Fibroblast of peridontal ligament (primary cell): ENCODE results near the gene FFAR3.

Experiments
- DNase-seq: peaks from one replicate; pipeline ENCODE4 v3.0.0-alpha.2; 2010; ENCODE audit errors: extremely low read depth

The FFAR3 gene

DNA sequence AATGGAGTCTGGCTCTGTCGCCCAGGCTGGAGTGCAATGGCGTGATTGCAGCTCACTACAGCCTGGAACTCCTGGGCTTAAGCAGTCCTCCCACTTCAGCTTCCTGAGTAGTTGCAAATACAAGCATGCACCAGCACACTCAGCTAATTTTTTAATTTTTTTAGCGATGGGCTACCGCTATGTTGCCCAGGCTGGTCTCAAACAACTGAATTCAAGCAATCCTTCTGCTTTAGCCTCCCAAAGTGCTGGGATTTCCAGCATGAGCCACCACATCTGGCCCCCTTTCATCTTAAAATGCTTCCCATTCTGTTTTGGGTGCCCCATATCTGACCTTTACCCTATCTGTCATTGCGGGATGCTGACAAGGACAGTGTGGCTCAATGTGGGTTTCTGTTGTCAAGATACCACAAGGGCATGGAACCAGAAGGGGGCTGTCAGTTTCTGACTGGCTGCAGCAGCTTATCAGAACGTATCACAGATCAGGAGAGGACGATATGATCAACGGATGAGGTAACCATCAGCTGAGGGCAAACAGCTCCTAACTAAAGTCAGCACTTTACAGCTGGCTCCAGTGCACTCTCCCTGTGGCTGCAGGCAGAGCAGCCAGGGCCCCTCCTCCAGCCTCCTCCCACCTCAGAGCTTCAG lies 45.0 kb downstream of the FFAR3 start:
- DNase-seq: no peak

DNA sequence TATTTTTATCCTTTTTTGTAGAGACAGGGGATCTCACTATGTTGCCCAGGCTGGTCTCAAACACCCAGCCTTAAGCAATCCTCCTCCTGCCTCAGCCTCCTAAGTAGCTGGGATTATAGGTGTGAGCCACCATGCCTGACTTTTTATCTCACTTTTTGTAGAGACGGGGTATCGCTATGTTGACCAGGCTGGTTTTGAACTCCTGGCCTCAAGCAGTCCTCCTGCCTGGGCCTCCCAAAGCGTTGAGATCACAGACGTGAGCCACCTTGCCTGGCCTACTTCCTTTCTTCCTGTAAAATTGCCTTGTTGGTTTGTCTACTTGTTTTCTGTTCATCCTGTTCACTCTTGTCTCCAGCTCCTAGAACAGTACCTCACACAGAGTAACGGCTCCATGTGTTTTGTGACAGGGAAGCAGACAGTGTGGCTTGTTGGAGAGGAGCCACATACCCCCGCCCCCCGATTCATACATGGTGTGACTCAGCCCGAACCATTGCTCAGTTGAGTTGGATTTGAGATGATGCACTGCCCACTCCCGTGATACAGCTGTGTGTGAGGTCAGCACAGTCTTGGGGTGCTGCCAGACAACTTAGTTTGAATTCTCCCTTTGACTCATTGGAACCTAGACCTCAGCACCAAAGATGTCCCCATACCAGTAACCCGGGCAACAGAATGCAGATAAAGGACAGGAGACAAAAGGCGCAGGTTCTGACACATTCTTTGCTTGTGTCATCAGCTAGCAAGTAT lies 46.8 kb downstream of the FFAR3 start:
- DNase-seq: peak; percentile 74

DNA sequence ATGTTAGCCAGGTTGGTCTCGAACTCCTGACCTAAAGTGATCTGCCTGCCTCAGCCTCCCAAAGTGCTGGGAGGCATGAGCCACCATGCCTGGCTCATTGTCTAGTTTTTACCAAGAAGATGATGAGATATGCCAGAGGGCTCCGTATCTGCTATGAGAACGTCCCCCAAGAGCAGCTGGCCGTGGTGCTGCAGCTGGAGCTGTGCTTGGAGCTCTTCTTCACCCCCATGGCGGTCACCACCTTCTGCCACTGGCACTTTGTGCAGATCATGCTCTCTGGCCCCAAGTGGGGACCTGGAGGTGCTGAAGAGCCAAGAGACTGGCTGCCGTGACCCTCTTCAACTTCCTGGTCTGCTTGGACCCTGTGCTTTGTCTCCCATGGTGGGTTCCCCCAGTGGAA lies 49.4 kb downstream of the FFAR3 start:
- DNase-seq: no peak

- DNase-seq: no peak
Observed at GRCh38 chr19:35408284-35409171, 50.3 kb downstream of the FFAR3 start.

GRCh38 chr19:35409191-35409590 lies 50.9 kb downstream of the FFAR3 start:
- DNase-seq: no peak
